Gastroesophageal sphincter (tissue), 4 donors: ENCODE data around the gene TKT. TPM values are rescaled to one million over a fixed set of nuclear protein-coding genes. Genes with fewer than 3 reads are reported as not detected.

Source experiments
- ATAC-seq: fragments of 150-250 bp; one replicate; pipeline ENCODE4 v1.9.1; 2016; ENCODE audit warnings: mild to moderate bottlenecking, moderate library complexity
- H3K27ac ChIP-seq, 4 donors: fragments of 200-600 bp; sonication (generic) in 3 of 4; 1 replicate in 3 of 4; 2 replicates in 1 of 4; pipeline ENCODE4 v1.5.1; 2016 to 2019
- H3K27me3 ChIP-seq: fragments of 200-600 bp; sonication (generic); one replicate; pipeline ENCODE4 v1.5.1; 2019
- H3K36me3 ChIP-seq, 2 donors: fragments of 200-600 bp; sonication (generic); one replicate each; pipeline ENCODE4 v1.5.1; 2019; ENCODE audit warnings: control low read depth in 1 of 2
- H3K4me1 ChIP-seq, 3 donors: fragments of 200-600 bp; sonication (generic); 1 replicate in 2 of 3; 2 replicates in 1 of 3; pipeline ENCODE4 v1.5.1; 2016 to 2019; ENCODE audit warnings: control low read depth in 2 of 3
- H3K4me3 ChIP-seq, 2 donors: fragments of 200-600 bp; sonication (generic); one replicate each; pipeline ENCODE4 v1.5.1; 2019; ENCODE audit warnings: mild to moderate bottlenecking in 1 of 2, moderate library complexity in 1 of 2
- H3K9me3 ChIP-seq, 3 donors: fragments of 200-600 bp; sonication (generic); one replicate each; pipeline ENCODE4 v1.5.1; 2017 to 2019; ENCODE audit warnings: control low read depth in 2 of 3
- CTCF ChIP-seq, 4 experiments: fragments of 200-600 bp in 2 of 4; fragments of 450-650 bp in 2 of 4; sonication (generic) in 1 of 4; IDR thresholded peaks; one replicate each; pipeline ENCODE4 v1.5.1; 2017 to 2019; ENCODE audit warnings: antibody characterized with exemption in 4 of 4, mild to moderate bottlenecking in 2 of 4, moderate library complexity in 2 of 4
- EP300 ChIP-seq: sonication (generic); formaldehyde crosslinking; IDR thresholded peaks from one replicate; pipeline ENCODE4 v1.6.1; 2017; ENCODE audit warnings: antibody characterized with exemption, mild to moderate bottlenecking
- POLR2A ChIP-seq, 2 donors: fragments of 450-650 bp; IDR thresholded peaks; one replicate each; pipeline ENCODE4 v1.6.1; 2017; ENCODE audit warnings: antibody characterized with exemption in 2 of 2, mild to moderate bottlenecking in 2 of 2, moderate library complexity in 1 of 2
- POLR2AphosphoS5 ChIP-seq: sonication (generic); formaldehyde crosslinking; IDR thresholded peaks from one replicate; pipeline ENCODE4 v1.6.1; 2017; ENCODE audit warnings: antibody characterized with exemption
- WGBS, 2 donors: methylation state at CpG; one replicate each; pipeline ENCODE4 v1.1.5; 2018; ENCODE audit warnings: low coverage in 1 of 2; 5-methylcytosine and 5-hydroxymethylcytosine counted together
- total RNA-seq, 4 donors: library from RNA; depleted of rRNA; stranded (reverse); fragments of >200 nt; gene quantifications; one replicate each; pipeline ENCODE4 v1.1.0, GENCODE V29; 2016

The TKT gene
- total RNA-seq, 4 donors from 2014 or later = 218 to 386 (median 278) TPM

GRCh38 chr3:53295410-53295809 lies 39.6 kb upstream of the TKT start:
- H3K27ac ChIP-seq = no peak overlapping the region

GRCh38 chr3:53293867-53294266 lies 38.0 kb upstream of the TKT start:
- TF ChIP-seq POLR2A (IDR thresholded peaks at IDR 0.05) = no peak
- no peak for TF ChIP-seq CTCF (IDR thresholded peaks at IDR 0.05)
- no peak for TF ChIP-seq POLR2AphosphoS5
- no peak for TF ChIP-seq EP300
- H3K27me3 ChIP-seq = no peaks in the 10 kb centered on the region
- H3K9me3 ChIP-seq = no peaks in the 10 kb centered on the region
- no peak overlapping the region for H3K4me3 ChIP-seq
- H3K36me3 ChIP-seq = peaks cover 0 to 61% of the 10 kb centered on the region in 2 donors
- no peak overlapping the region for H3K27ac ChIP-seq
- 77 to 86% methylated on average over 6 of the region's 8 CpGs for WGBS, 2 donors
- no peak for ATAC-seq
- peaks cover 0 to 6% (median 0%) of the 10 kb centered on the region in 3 donors for H3K4me1 ChIP-seq

More at GRCh38 chr3:53295410-53295809, 39.6 kb upstream of the TKT start:
- TF ChIP-seq EP300 (no peak), CTCF (IDR thresholded peaks at IDR 0.05) (no peak), POLR2A (IDR thresholded peaks at IDR 0.05) (no peak), POLR2AphosphoS5 (no peak)
- no peak overlapping the region for H3K4me3 ChIP-seq
- H3K27me3 ChIP-seq = no peaks in the 10 kb centered on the region
- WGBS, 2 donors = 100% methylated on average over 1 of the region's 1 CpG; no CpG with 5 or more reads in 1 of the 2 donors
- no peak for ATAC-seq
- peaks cover 0 to 59% of the 10 kb centered on the region in 2 donors for H3K36me3 ChIP-seq
- H3K4me1 ChIP-seq = peaks cover 0 to 11% (median 0%) of the 10 kb centered on the region in 3 donors
- no peaks in the 10 kb centered on the region for H3K9me3 ChIP-seq

GRCh38 chr3:53288214-53288613 lies 32.4 kb upstream of the TKT start:
- TF ChIP-seq EP300 (no peak), POLR2AphosphoS5 (peak; percentile 24), CTCF (IDR thresholded peaks at IDR 0.05) (no peak)
- H3K27ac ChIP-seq = peak overlapping the region; percentile 76 to 82 (median 76)
- peak; percentile 57 for ATAC-seq
- 44 to 46% methylated on average over 4 of the region's 4 CpGs for WGBS, 2 donors
- no peaks in the 10 kb centered on the region for H3K9me3 ChIP-seq
- H3K27me3 ChIP-seq = no peaks in the 10 kb centered on the region
- H3K4me1 ChIP-seq = peaks cover 5 to 49% (median 15%) of the 10 kb centered on the region in 3 donors
- peaks cover 0 to 74% of the 10 kb centered on the region in 2 donors for H3K36me3 ChIP-seq
- no peak overlapping the region for H3K4me3 ChIP-seq

GRCh38 chr3:53287131-53287629 lies 31.4 kb upstream of the TKT start:
- Histone ChIP-seq H3K36me3 (peaks cover 0 to 74% of the 10 kb centered on the region in 2 donors), H3K4me1 (peaks cover 5 to 49% (median 15%) of the 10 kb centered on the region in 3 donors)
- WGBS, 2 donors = 35 to 36% methylated on average over 2 to 4 of the region's 4 CpGs

More at GRCh38 chr3:53287131-53287629, 31.4 kb upstream of the TKT start:
- TF ChIP-seq EP300 = no peak
- no peak for TF ChIP-seq POLR2A (IDR thresholded peaks at IDR 0.05)
- no peak for TF ChIP-seq POLR2AphosphoS5
- TF ChIP-seq CTCF (IDR thresholded peaks at IDR 0.05) = no peak
- H3K9me3 ChIP-seq = no peaks in the 10 kb centered on the region
- H3K27me3 ChIP-seq = no peaks in the 10 kb centered on the region
- H3K4me3 ChIP-seq = no peak overlapping the region
- peak overlapping the region; percentile 76 to 82 (median 76) for H3K27ac ChIP-seq
- ATAC-seq = no peak
